Mesendoderm (in vitro differentiated cells): ENCODE measurements around the gene SYT11.

ENCODE experiments used
- DNase-seq: peaks from one replicate; pipeline ENCODE4 v3.0.0; 2013
- H2AK5ac ChIP-seq: 2 replicates; pipeline ENCODE4 v1.6.1; 2013; ENCODE audit warnings: low read length, inconsistent platforms
- H2BK120ac ChIP-seq: 2 replicates; pipeline ENCODE4 v1.6.1; 2013; ENCODE audit warnings: low read depth, mild to moderate bottlenecking, low read length, moderate library complexity, mixed read lengths
- H2BK15ac ChIP-seq: replicated peaks from 2 replicates; pipeline ENCODE4 v1.6.1; 2013; ENCODE audit warnings: low read depth, mild to moderate bottlenecking, moderate library complexity
- H2BK5ac ChIP-seq: 2 replicates; pipeline ENCODE4 v1.6.1; 2013; ENCODE audit warnings: low read length, inconsistent platforms
- H3K18ac ChIP-seq: 2 replicates; pipeline ENCODE4 v1.6.1; 2013; ENCODE audit warnings: mild to moderate bottlenecking, low read length, mixed read lengths
- H3K23ac ChIP-seq: one replicate; pipeline ENCODE4 v1.6.1; 2013; ENCODE audit warnings: low read length
- H3K27ac ChIP-seq: 2 replicates; pipeline ENCODE4 v1.5.1; 2013; ENCODE audit warnings: low read depth, mild to moderate bottlenecking, inconsistent platforms, low read length, moderate library complexity
- H3K27me3 ChIP-seq: 2 replicates; pipeline ENCODE4 v1.6.1; 2013; ENCODE audit warnings: low read length, control low read depth, mild to moderate bottlenecking, inconsistent platforms; ENCODE audit not compliant: insufficient read depth, poor library complexity
- H3K36me3 ChIP-seq: 2 replicates; pipeline ENCODE4 v1.6.1; 2013; ENCODE audit warnings: low read length, inconsistent platforms; ENCODE audit not compliant: control insufficient read depth, insufficient read depth
- H3K4ac ChIP-seq: one replicate; pipeline ENCODE4 v1.6.1; 2013; ENCODE audit warnings: low read depth, mild to moderate bottlenecking, low read length, moderate library complexity
- H3K4me1 ChIP-seq: 2 replicates; pipeline ENCODE4 v1.6.1; 2013; ENCODE audit warnings: low read depth, low read length, inconsistent platforms; ENCODE audit not compliant: control insufficient read depth
- H3K4me2 ChIP-seq: 2 replicates; pipeline ENCODE4 v1.6.1; 2013; ENCODE audit warnings: low read length
- H3K4me3 ChIP-seq: 2 replicates; pipeline ENCODE4 v1.5.1; 2013; ENCODE audit warnings: mild to moderate bottlenecking, low read length
- H3K56ac ChIP-seq: one replicate; pipeline ENCODE4 v1.6.1; 2013; ENCODE audit warnings: low read length
- H3K79me1 ChIP-seq: 2 replicates; pipeline ENCODE4 v1.6.1; 2013; ENCODE audit warnings: low read length, inconsistent platforms
- H3K79me2 ChIP-seq: 2 replicates; pipeline ENCODE4 v1.6.1; 2013; ENCODE audit warnings: mild to moderate bottlenecking, low read length; ENCODE audit not compliant: control insufficient read depth, insufficient read depth
- H3K9ac ChIP-seq: 2 replicates; pipeline ENCODE4 v1.6.1; 2013; ENCODE audit warnings: low read length, inconsistent platforms
- H4K5ac ChIP-seq: one replicate; pipeline ENCODE4 v1.6.1; 2013; ENCODE audit warnings: low read length
- H4K8ac ChIP-seq: one replicate; pipeline ENCODE4 v1.6.1; 2013; ENCODE audit warnings: low read depth, mild to moderate bottlenecking, control low read depth, low read length, moderate library complexity
- WGBS: extraction: QIAGEN DNeasy Blood & Tissue Kit; methylation state at CpG from one replicate; pipeline ENCODE4 v1.1.7; 2013; ENCODE audit warnings: low lambda C conversion rate, missing lambda C conversion rate; ENCODE audit not compliant: insufficient coverage; ENCODE audit errors: extremely low coverage; 5-methylcytosine and 5-hydroxymethylcytosine counted together

The SYT11 gene

GRCh38 chr1:155931332-155932038 lies 72.1 kb downstream of the SYT11 start:
- WGBS = no CpG with 5 or more reads among the region's 7 CpGs
- no peak for DNase-seq
- no peak overlapping the region for H2BK120ac ChIP-seq
- H3K56ac ChIP-seq = peak overlapping the region; percentile 25
- no peak overlapping the region for H2BK5ac ChIP-seq
- H3K4ac ChIP-seq = no peak overlapping the region
- no peak overlapping the region for H2BK15ac ChIP-seq
- H3K4me1 ChIP-seq = no peaks in the 10 kb centered on the region
- peaks cover 40% of the 10 kb centered on the region for H3K79me2 ChIP-seq
- H3K27ac ChIP-seq = no peak overlapping the region
- no peak overlapping the region for H4K8ac ChIP-seq
- peaks cover 12% of the 10 kb centered on the region for H3K79me1 ChIP-seq
- no peak overlapping the region for H3K18ac ChIP-seq
- H2AK5ac ChIP-seq = no peak overlapping the region
- peak overlapping the region; percentile 32 for H3K9ac ChIP-seq
- H3K36me3 ChIP-seq = peaks cover 22% of the 10 kb centered on the region
- H3K4me2 ChIP-seq = no peak overlapping the region
- no peak overlapping the region for H4K5ac ChIP-seq
- no peak overlapping the region for H3K4me3 ChIP-seq
- H3K23ac ChIP-seq = no peak overlapping the region
- no peaks in the 10 kb centered on the region for H3K27me3 ChIP-seq

GRCh38 chr1:155932081-155932480 lies 72.7 kb downstream of the SYT11 start:
- Histone ChIP-seq H3K36me3 (peaks cover 16% of the 10 kb centered on the region), H3K9ac (no peak overlapping the region), H2BK120ac (no peak overlapping the region), H3K23ac (no peak overlapping the region), H4K5ac (no peak overlapping the region), H2AK5ac (no peak overlapping the region), H3K4me2 (no peak overlapping the region), H3K4me1 (no peaks in the 10 kb centered on the region), H2BK15ac (no peak overlapping the region), H3K27me3 (no peaks in the 10 kb centered on the region), H3K79me1 (peaks cover 10% of the 10 kb centered on the region), H2BK5ac (no peak overlapping the region), H3K4ac (no peak overlapping the region), H3K18ac (no peak overlapping the region), H3K4me3 (no peak overlapping the region), H3K56ac (no peak overlapping the region), H3K79me2 (peaks cover 40% of the 10 kb centered on the region), H3K27ac (no peak overlapping the region), H4K8ac (no peak overlapping the region)
- peak; percentile 48 for DNase-seq
- WGBS = no CpG with 5 or more reads among the region's 1 CpG

GRCh38 chr1:155932487-155932886 lies 73.1 kb downstream of the SYT11 start:
- Histone ChIP-seq H3K27me3 (no peaks in the 10 kb centered on the region), H4K5ac (no peak overlapping the region), H3K36me3 (peaks cover 15% of the 10 kb centered on the region), H3K79me1 (peaks cover 10% of the 10 kb centered on the region), H3K4me2 (no peak overlapping the region), H2BK5ac (no peak overlapping the region), H3K27ac (no peak overlapping the region), H3K79me2 (peaks cover 40% of the 10 kb centered on the region), H3K4ac (no peak overlapping the region), H3K23ac (no peak overlapping the region), H2AK5ac (no peak overlapping the region), H3K56ac (no peak overlapping the region), H4K8ac (no peak overlapping the region), H3K18ac (no peak overlapping the region), H3K9ac (no peak overlapping the region), H2BK15ac (no peak overlapping the region), H3K4me1 (no peaks in the 10 kb centered on the region), H3K4me3 (no peak overlapping the region), H2BK120ac (no peak overlapping the region)
- WGBS = no CpG with 5 or more reads among the region's 5 CpGs
- no peak for DNase-seq

- WGBS = 100% methylated on average over 3 of the region's 10 CpGs
Measured at GRCh38 chr1:155933591-155934096, 74.3 kb downstream of the SYT11 start.

GRCh38 chr1:155934097-155934935 lies 74.9 kb downstream of the SYT11 start, which contains the start of gene KHDC4:
Gene KHDC4 (minus strand): TSS chr1:155934413. CDS start chr1:155934373, 40 bp downstream.
- no peaks in the 10 kb centered on the region for H3K4me1 ChIP-seq
- WGBS = no CpG with 5 or more reads among the region's 50 CpGs

More at GRCh38 chr1:155933591-155934096, 74.3 kb downstream of the SYT11 start:
- no peaks in the 10 kb centered on the region for H3K4me1 ChIP-seq
- peak overlapping the region; percentile 100 for H3K56ac ChIP-seq
- H2BK5ac ChIP-seq = peak overlapping the region; percentile 91
- peak overlapping the region; percentile 47 for H3K18ac ChIP-seq
- no peak for DNase-seq
- H3K4me3 ChIP-seq = peak overlapping the region; percentile 99
- H4K8ac ChIP-seq = no peak overlapping the region
- H3K9ac ChIP-seq = peak overlapping the region; percentile 99
- H3K79me1 ChIP-seq = peaks cover 10% of the 10 kb centered on the region
- H3K4ac ChIP-seq = peak overlapping the region; percentile 62
- H3K4me2 ChIP-seq = peak overlapping the region; percentile 79
- peaks cover 40% of the 10 kb centered on the region for H3K79me2 ChIP-seq
- H3K36me3 ChIP-seq = peaks cover 15% of the 10 kb centered on the region
- H4K5ac ChIP-seq = no peak overlapping the region
- no peaks in the 10 kb centered on the region for H3K27me3 ChIP-seq
- peak overlapping the region; percentile 58 for H3K27ac ChIP-seq
- H2BK15ac ChIP-seq = no peak overlapping the region
- H3K23ac ChIP-seq = peak overlapping the region; percentile 83
- peak overlapping the region; percentile 85 for H2AK5ac ChIP-seq
- H2BK120ac ChIP-seq = no peak overlapping the region

More at GRCh38 chr1:155934097-155934935, 74.9 kb downstream of the SYT11 start, which contains the start of gene KHDC4:
- peaks cover 8% of the 10 kb centered on the region for H3K79me1 ChIP-seq
- H2BK120ac ChIP-seq = peak within 1 kb of the TSS; percentile 76
- peak; percentile 99 for DNase-seq
- H3K18ac ChIP-seq = peak within 1 kb of the TSS; percentile 88
- H3K56ac ChIP-seq = peak within 1 kb of the TSS; percentile 100
- H3K79me2 ChIP-seq = peaks cover 37% of the 10 kb centered on the region
- H4K5ac ChIP-seq = peak within 1 kb of the TSS; percentile 98
- peak within 1 kb of the TSS; percentile 99 for H3K4me3 ChIP-seq
- peak within 1 kb of the TSS; percentile 79 for H3K4me2 ChIP-seq
- no peaks in the 10 kb centered on the region for H3K27me3 ChIP-seq
- H3K27ac ChIP-seq = peak within 1 kb of the TSS; percentile 58
- peak within 1 kb of the TSS; percentile 83 for H3K23ac ChIP-seq
- H2BK5ac ChIP-seq = peak within 1 kb of the TSS; percentile 91
- H3K9ac ChIP-seq = peak within 1 kb of the TSS; percentile 99
- peak within 1 kb of the TSS; percentile 85 for H2AK5ac ChIP-seq
- peak within 1 kb of the TSS; percentile 84 for H3K4ac ChIP-seq
- no peak within 1 kb of the TSS for H2BK15ac ChIP-seq
- H3K36me3 ChIP-seq = peaks cover 12% of the 10 kb centered on the region
- peak within 1 kb of the TSS; percentile 78 for H4K8ac ChIP-seq
